Peyer's patch (tissue), 4 donors: ENCODE results near the gene L2HGDH. TPM values are rescaled to one million over a fixed set of nuclear protein-coding genes. Genes with fewer than 3 reads are reported as not detected.

ENCODE experiments used
- DNase-seq, 3 donors: peaks; one replicate each; pipeline ENCODE4 v3.0.0-alpha.2; 2017 to 2019
- H3K27ac ChIP-seq, 4 donors: fragments of 200-600 bp; sonication (generic); one replicate each; pipeline ENCODE4 v1.5.1; 2016 to 2019
- H3K27me3 ChIP-seq, 2 donors: fragments of 200-600 bp; sonication (generic); one replicate each; pipeline ENCODE4 v1.5.1; 2019
- H3K36me3 ChIP-seq, 3 donors: fragments of 200-600 bp; sonication (generic); one replicate each; pipeline ENCODE4 v1.5.1; 2016 to 2019
- H3K4me1 ChIP-seq, 4 donors: fragments of 200-600 bp; sonication (generic); one replicate each; pipeline ENCODE4 v1.5.1; 2016 to 2019
- H3K4me3 ChIP-seq, 4 donors: fragments of 200-600 bp; sonication (generic); 1 replicate in 3 of 4; 2 replicates in 1 of 4; pipeline ENCODE4 v1.5.1; 2016 to 2019; ENCODE audit warnings: mild to moderate bottlenecking in 1 of 4
- H3K9me3 ChIP-seq, 4 donors: fragments of 200-600 bp; sonication (generic); one replicate each; pipeline ENCODE4 v1.5.1; 2016 to 2019; ENCODE audit warnings: mild to moderate bottlenecking in 1 of 4
- POLR2A ChIP-seq, 2 donors: fragments of 450-650 bp; IDR thresholded peaks; one replicate each; pipeline ENCODE4 v1.5.1; 2017; ENCODE audit warnings: antibody characterized with exemption in 2 of 2, mild to moderate bottlenecking in 2 of 2, moderate library complexity in 2 of 2
- total RNA-seq, 4 donors: library from RNA; depleted of rRNA; stranded (reverse); fragments of >200 nt; gene quantifications; one replicate each; pipeline ENCODE4 v1.1.0, GENCODE V29; 2016
- TF ChIP-seq, protein P1 (sequence below), 6 experiments: fragments of 450-650 bp in 4 of 6; fragments of 200-600 bp in 2 of 6; sonication (generic) in 1 of 6; IDR thresholded peaks; one replicate each; pipeline ENCODE4 v1.5.1; 2017 to 2019; ENCODE audit warnings: antibody characterized with exemption in 6 of 6, mild to moderate bottlenecking in 3 of 6, moderate library complexity in 1 of 6

L2HGDH gene
- total RNA-seq, 4 donors from 2014 or later, result 4.6 to 29.7 (median 8.8) TPM

DNA sequence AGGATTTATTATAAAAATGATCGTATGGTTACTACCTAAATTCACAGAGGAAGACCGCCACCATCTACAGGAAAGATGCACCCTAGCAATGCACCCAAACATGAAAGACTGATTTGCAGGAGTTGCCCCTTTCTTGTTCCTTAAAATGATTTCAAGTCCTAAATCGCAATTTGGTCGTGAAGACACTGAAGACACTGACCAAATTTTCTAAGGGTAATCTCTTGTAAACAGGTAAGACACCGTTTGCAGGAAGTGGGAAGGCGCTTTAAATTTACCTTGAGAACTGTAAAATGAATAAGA, 81.7 kb downstream of the L2HGDH start:
- peaks cover 0 to 39% (median 4%) of the 10 kb centered on the region in 4 donors for H3K4me1 ChIP-seq
- peak overlapping the region; percentile 78 to 95 (median 88) for H3K4me3 ChIP-seq
- H3K9me3 ChIP-seq, result no peaks in the 10 kb centered on the region
- DNase-seq, result no peak
- TF ChIP-seq, protein P1, sequence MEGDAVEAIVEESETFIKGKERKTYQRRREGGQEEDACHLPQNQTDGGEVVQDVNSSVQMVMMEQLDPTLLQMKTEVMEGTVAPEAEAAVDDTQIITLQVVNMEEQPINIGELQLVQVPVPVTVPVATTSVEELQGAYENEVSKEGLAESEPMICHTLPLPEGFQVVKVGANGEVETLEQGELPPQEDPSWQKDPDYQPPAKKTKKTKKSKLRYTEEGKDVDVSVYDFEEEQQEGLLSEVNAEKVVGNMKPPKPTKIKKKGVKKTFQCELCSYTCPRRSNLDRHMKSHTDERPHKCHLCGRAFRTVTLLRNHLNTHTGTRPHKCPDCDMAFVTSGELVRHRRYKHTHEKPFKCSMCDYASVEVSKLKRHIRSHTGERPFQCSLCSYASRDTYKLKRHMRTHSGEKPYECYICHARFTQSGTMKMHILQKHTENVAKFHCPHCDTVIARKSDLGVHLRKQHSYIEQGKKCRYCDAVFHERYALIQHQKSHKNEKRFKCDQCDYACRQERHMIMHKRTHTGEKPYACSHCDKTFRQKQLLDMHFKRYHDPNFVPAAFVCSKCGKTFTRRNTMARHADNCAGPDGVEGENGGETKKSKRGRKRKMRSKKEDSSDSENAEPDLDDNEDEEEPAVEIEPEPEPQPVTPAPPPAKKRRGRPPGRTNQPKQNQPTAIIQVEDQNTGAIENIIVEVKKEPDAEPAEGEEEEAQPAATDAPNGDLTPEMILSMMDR (IDR thresholded peaks at IDR 0.05), result no peak
- TF ChIP-seq POLR2A (IDR thresholded peaks at IDR 0.05), result no peak
- no peaks in the 10 kb centered on the region for H3K36me3 ChIP-seq
- H3K27ac ChIP-seq, result peak overlapping the region; percentile 97 to 100 (median 98)
- H3K27me3 ChIP-seq, result no peaks in the 10 kb centered on the region

GRCh38 chr14:50229681-50230080, 82.3 kb downstream of the L2HGDH start:
- TF ChIP-seq, protein P1 (IDR thresholded peaks at IDR 0.05), result no peak
- TF ChIP-seq POLR2A (IDR thresholded peaks at IDR 0.05), result no peak
- Histone ChIP-seq H3K4me1 (peaks cover 0 to 39% (median 4%) of the 10 kb centered on the region in 4 donors), H3K9me3 (no peaks in the 10 kb centered on the region), H3K27me3 (no peaks in the 10 kb centered on the region), H3K4me3 (peak overlapping the region in 2 of 4 donors; percentile 78 to 95), H3K36me3 (no peaks in the 10 kb centered on the region), H3K27ac (peak overlapping the region in 3 of 4 donors; percentile 98 to 100 (median 99))
- DNase-seq, result no peak

DNA sequence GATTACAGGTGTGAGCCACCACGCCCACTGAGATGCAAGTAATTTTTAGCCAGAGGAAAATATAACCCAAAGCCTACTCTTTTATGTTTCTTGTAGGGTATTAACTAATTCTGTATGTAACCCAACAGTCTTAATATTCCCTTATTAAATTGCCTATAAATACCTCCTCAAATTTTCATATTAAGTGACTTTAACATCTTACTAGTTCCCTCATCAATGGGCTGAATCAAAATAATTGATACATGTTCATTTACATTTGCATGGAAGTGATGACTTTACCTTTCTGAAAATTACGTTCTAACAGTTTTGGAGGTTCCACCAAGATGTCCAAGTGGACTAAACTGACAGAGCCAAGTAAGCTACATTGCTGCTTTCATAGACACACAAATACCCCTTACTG, 83.7 kb downstream of the L2HGDH start:
- Histone ChIP-seq H3K36me3 (no peaks in the 10 kb centered on the region), H3K4me3 (no peak overlapping the region), H3K27ac (no peak overlapping the region), H3K4me1 (peaks cover 0 to 39% (median 4%) of the 10 kb centered on the region in 4 donors), H3K27me3 (no peaks in the 10 kb centered on the region), H3K9me3 (no peaks in the 10 kb centered on the region)
- TF ChIP-seq POLR2A (IDR thresholded peaks at IDR 0.05), result no peak
- TF ChIP-seq, protein P1 (IDR thresholded peaks at IDR 0.05), result no peak
- DNase-seq, result no peak

DNA sequence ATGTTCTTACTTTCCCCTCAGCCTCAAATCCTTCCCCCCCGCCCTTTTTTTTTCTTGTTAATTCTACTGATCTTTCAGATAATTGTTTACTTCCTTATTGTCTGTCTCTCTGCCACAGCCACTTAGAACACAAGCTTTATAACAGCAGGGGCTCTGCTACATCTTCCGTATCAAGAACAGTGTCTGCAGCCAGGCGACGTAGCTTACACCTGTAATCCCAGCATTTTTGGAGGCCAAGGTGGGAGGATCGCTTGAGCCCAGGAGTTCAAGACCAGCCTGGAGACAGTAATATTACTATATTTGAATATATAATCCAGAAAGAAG, 86.1 kb downstream of the L2HGDH start:
- peak overlapping the region in 2 of 4 donors; percentile 18 to 57 for H3K27ac ChIP-seq
- no peak for DNase-seq
- H3K4me3 ChIP-seq, result no peak overlapping the region
- no peaks in the 10 kb centered on the region for H3K9me3 ChIP-seq
- TF ChIP-seq, protein P1 (IDR thresholded peaks at IDR 0.05), result no peak
- TF ChIP-seq POLR2A (IDR thresholded peaks at IDR 0.05), result no peak
- H3K4me1 ChIP-seq, result peaks cover 0 to 31% (median 4%) of the 10 kb centered on the region in 4 donors
- H3K27me3 ChIP-seq, result no peaks in the 10 kb centered on the region
- H3K36me3 ChIP-seq, result no peaks in the 10 kb centered on the region

- no peak overlapping the region for H3K4me3 ChIP-seq
- DNase-seq, result no peak
- TF ChIP-seq, protein P1 (IDR thresholded peaks at IDR 0.05), result no peak
- no peak for TF ChIP-seq POLR2A (IDR thresholded peaks at IDR 0.05)
- no peaks in the 10 kb centered on the region for H3K27me3 ChIP-seq
- H3K4me1 ChIP-seq, result peaks cover 0 to 31% (median 4%) of the 10 kb centered on the region in 4 donors
- H3K27ac ChIP-seq, result peak overlapping the region in 2 of 4 donors; percentile 18 to 57
- H3K36me3 ChIP-seq, result no peaks in the 10 kb centered on the region
- no peaks in the 10 kb centered on the region for H3K9me3 ChIP-seq
These were observed 86.7 kb downstream of the L2HGDH start for GRCh38 chr14:50225067-50225973.
